HG03139 (cell line): ENCODE data around the gene FSTL5.

Experiments used
- ATAC-seq: cut with Tn5 transposase; IDR thresholded peaks from one replicate; pipeline ENCODE4 v1.9.1; 2021; ENCODE audit not compliant: unreplicated experiment

FSTL5 gene

GRCh38 chr4:161717084-161717483 lies 446.7 kb downstream of the FSTL5 start:
- no peak for ATAC-seq

- ATAC-seq: no peak
Observed at GRCh38 chr4:161714931-161715330, 448.9 kb downstream of the FSTL5 start.

- no peak for ATAC-seq
Observed at GRCh38 chr4:161714022-161714751, 449.6 kb downstream of the FSTL5 start.

GRCh38 chr4:161704653-161705052 lies 459.1 kb downstream of the FSTL5 start:
- no peak for ATAC-seq

- ATAC-seq: no peak
Observed at GRCh38 chr4:161704040-161704439, 459.8 kb downstream of the FSTL5 start.

GRCh38 chr4:161702287-161702686 lies 461.5 kb downstream of the FSTL5 start:
- ATAC-seq: no peak

GRCh38 chr4:161696944-161697343 lies 466.9 kb downstream of the FSTL5 start:
- no peak for ATAC-seq

- ATAC-seq: no peak
Observed at GRCh38 chr4:161680146-161680545, 483.7 kb downstream of the FSTL5 start.

- no peak for ATAC-seq
Observed at GRCh38 chr4:161664740-161665139, 499.1 kb downstream of the FSTL5 start.

GRCh38 chr4:161663844-161664243 lies 500.0 kb downstream of the FSTL5 start:
- ATAC-seq: no peak

GRCh38 chr4:161658676-161659075 lies 505.1 kb downstream of the FSTL5 start:
- no peak for ATAC-seq

- no peak for ATAC-seq
Observed at GRCh38 chr4:161657616-161658015, 506.2 kb downstream of the FSTL5 start.

- no peak for ATAC-seq
Observed at GRCh38 chr4:161656594-161656993, 507.2 kb downstream of the FSTL5 start.

- ATAC-seq: no peak
Observed at GRCh38 chr4:161655148-161655547, 508.7 kb downstream of the FSTL5 start.

- ATAC-seq: no peak
Observed at GRCh38 chr4:161653697-161654096, 510.1 kb downstream of the FSTL5 start.

- ATAC-seq: no peak
Observed at GRCh38 chr4:161651586-161651985, 512.2 kb downstream of the FSTL5 start.

GRCh38 chr4:161650812-161651211 lies 513.0 kb downstream of the FSTL5 start:
- no peak for ATAC-seq

- no peak for ATAC-seq
Observed at GRCh38 chr4:161647757-161648156, 516.0 kb downstream of the FSTL5 start.

- no peak for ATAC-seq
Observed at GRCh38 chr4:161642708-161643107, 521.1 kb downstream of the FSTL5 start.

GRCh38 chr4:161629694-161630441 lies 533.9 kb downstream of the FSTL5 start:
- no peak for ATAC-seq

- peak; percentile 72 for ATAC-seq
Observed at GRCh38 chr4:161604516-161605300, 559.1 kb downstream of the FSTL5 start.

GRCh38 chr4:161601011-161601410 lies 562.8 kb downstream of the FSTL5 start:
- ATAC-seq: no peak
